ENCODE measurements around the gene TAAR5.
"Not testable (repeated sequence)": the region's sequence is repeated elsewhere in the genome, so short reads cannot be mapped to it uniquely, and the experiment has no call there.

The TAAR5 gene

GRCh38 chr6:132584698-132585097 lies 4.8 kb downstream of the TAAR5 start:
- DNase-seq = no peak
- H3K4me1 ChIP-seq (ENCODE audit: control insufficient read depth, insufficient read depth, low read length, poor library complexity, severe bottlenecking) = no peaks in the 10 kb centered on the region
- H3K9me3 ChIP-seq (ENCODE audit: control insufficient read depth, low read length) = no peaks in the 10 kb centered on the region
- H3K27me3 ChIP-seq (replicated peaks; ENCODE audit: control insufficient read depth, insufficient read depth, low read length, poor library complexity, severe bottlenecking) = no peaks in the 10 kb centered on the region
- H3K4me3 ChIP-seq (ENCODE audit: insufficient read depth, low read depth, low read length, poor library complexity, severe bottlenecking) = no peak overlapping the region
- no peak overlapping the region for H3K27ac ChIP-seq (ENCODE audit: insufficient read depth, low read length, poor library complexity, severe bottlenecking)
- H3K36me3 ChIP-seq (ENCODE audit: control insufficient read depth, insufficient read depth, low read length) = no peaks in the 10 kb centered on the region

- Histone ChIP-seq H3K36me3 (ENCODE audit: control insufficient read depth, insufficient read depth, low read length) (no peaks in the 10 kb centered on the region), H3K27me3 (replicated peaks; ENCODE audit: control insufficient read depth, insufficient read depth, low read length, poor library complexity, severe bottlenecking) (peaks cover 7% of the 10 kb centered on the region), H3K9me3 (ENCODE audit: control insufficient read depth, low read length) (no peaks in the 10 kb centered on the region), H3K4me3 (ENCODE audit: insufficient read depth, low read depth, low read length, poor library complexity, severe bottlenecking) (no peak overlapping the region), H3K27ac (ENCODE audit: insufficient read depth, low read length, poor library complexity, severe bottlenecking) (no peak overlapping the region), H3K4me1 (ENCODE audit: control insufficient read depth, insufficient read depth, low read length, poor library complexity, severe bottlenecking) (no peaks in the 10 kb centered on the region)
- DNase-seq = no peak
Observed at GRCh38 chr6:132571774-132572173, 17.8 kb downstream of the TAAR5 start.

GRCh38 chr6:132570221-132570777 lies 19.2 kb downstream of the TAAR5 start, which contains the start of gene TAAR6:
Gene TAAR6 (plus strand): TSS chr6:132570322. CDS start chr6:132570322, 0 bp downstream.
- DNase-seq = no peak
- H3K4me3 ChIP-seq (ENCODE audit: insufficient read depth, low read depth, low read length, poor library complexity, severe bottlenecking) = no peak within 1 kb of the TSS
- H3K9me3 ChIP-seq (ENCODE audit: control insufficient read depth, low read length) = no peaks in the 10 kb centered on the region
- no peak within 1 kb of the TSS for H3K27ac ChIP-seq (ENCODE audit: insufficient read depth, low read length, poor library complexity, severe bottlenecking)
- H3K4me1 ChIP-seq (ENCODE audit: control insufficient read depth, insufficient read depth, low read length, poor library complexity, severe bottlenecking) = no peaks in the 10 kb centered on the region
- peaks cover 7% of the 10 kb centered on the region for H3K27me3 ChIP-seq (replicated peaks; ENCODE audit: control insufficient read depth, insufficient read depth, low read length, poor library complexity, severe bottlenecking)
- no peaks in the 10 kb centered on the region for H3K36me3 ChIP-seq (ENCODE audit: control insufficient read depth, insufficient read depth, low read length)

GRCh38 chr6:132569170-132569569 lies 20.4 kb downstream of the TAAR5 start:
- Histone ChIP-seq H3K36me3 (ENCODE audit: control insufficient read depth, insufficient read depth, low read length) (no peaks in the 10 kb centered on the region), H3K4me1 (ENCODE audit: control insufficient read depth, insufficient read depth, low read length, poor library complexity, severe bottlenecking) (no peaks in the 10 kb centered on the region), H3K9me3 (ENCODE audit: control insufficient read depth, low read length) (no peaks in the 10 kb centered on the region), H3K27ac (ENCODE audit: insufficient read depth, low read length, poor library complexity, severe bottlenecking) (no peak overlapping the region), H3K27me3 (replicated peaks; ENCODE audit: control insufficient read depth, insufficient read depth, low read length, poor library complexity, severe bottlenecking) (peaks cover 7% of the 10 kb centered on the region), H3K4me3 (ENCODE audit: insufficient read depth, low read depth, low read length, poor library complexity, severe bottlenecking) (no peak overlapping the region)
- no peak for DNase-seq

GRCh38 chr6:132568611-132569010 lies 20.9 kb downstream of the TAAR5 start:
- no peak overlapping the region for H3K27ac ChIP-seq (ENCODE audit: insufficient read depth, low read length, poor library complexity, severe bottlenecking)
- H3K36me3 ChIP-seq (ENCODE audit: control insufficient read depth, insufficient read depth, low read length) = no peaks in the 10 kb centered on the region
- no peaks in the 10 kb centered on the region for H3K4me1 ChIP-seq (ENCODE audit: control insufficient read depth, insufficient read depth, low read length, poor library complexity, severe bottlenecking)
- peaks cover 7% of the 10 kb centered on the region for H3K27me3 ChIP-seq (replicated peaks; ENCODE audit: control insufficient read depth, insufficient read depth, low read length, poor library complexity, severe bottlenecking)
- DNase-seq = no peak
- H3K4me3 ChIP-seq (ENCODE audit: insufficient read depth, low read depth, low read length, poor library complexity, severe bottlenecking) = no peak overlapping the region
- no peaks in the 10 kb centered on the region for H3K9me3 ChIP-seq (ENCODE audit: control insufficient read depth, low read length)

- no peaks in the 10 kb centered on the region for H3K36me3 ChIP-seq (ENCODE audit: control insufficient read depth, insufficient read depth, low read length)
- no peaks in the 10 kb centered on the region for H3K4me1 ChIP-seq (ENCODE audit: control insufficient read depth, insufficient read depth, low read length, poor library complexity, severe bottlenecking)
- no peak for DNase-seq
- H3K27me3 ChIP-seq (replicated peaks; ENCODE audit: control insufficient read depth, insufficient read depth, low read length, poor library complexity, severe bottlenecking) = peaks cover 7% of the 10 kb centered on the region
- H3K4me3 ChIP-seq (ENCODE audit: insufficient read depth, low read depth, low read length, poor library complexity, severe bottlenecking) = no peak overlapping the region
- no peaks in the 10 kb centered on the region for H3K9me3 ChIP-seq (ENCODE audit: control insufficient read depth, low read length)
- no peak overlapping the region for H3K27ac ChIP-seq (ENCODE audit: insufficient read depth, low read length, poor library complexity, severe bottlenecking)
Observed at GRCh38 chr6:132567566-132567965, 22.0 kb downstream of the TAAR5 start.

- Histone ChIP-seq H3K27me3 (replicated peaks; ENCODE audit: control insufficient read depth, insufficient read depth, low read length, poor library complexity, severe bottlenecking) (no peaks in the 10 kb centered on the region), H3K4me3 (ENCODE audit: insufficient read depth, low read depth, low read length, poor library complexity, severe bottlenecking) (no peak overlapping the region), H3K4me1 (ENCODE audit: control insufficient read depth, insufficient read depth, low read length, poor library complexity, severe bottlenecking) (no peaks in the 10 kb centered on the region), H3K27ac (ENCODE audit: insufficient read depth, low read length, poor library complexity, severe bottlenecking) (no peak overlapping the region), H3K36me3 (ENCODE audit: control insufficient read depth, insufficient read depth, low read length) (no peaks in the 10 kb centered on the region), H3K9me3 (ENCODE audit: control insufficient read depth, low read length) (no peaks in the 10 kb centered on the region)
- no peak for DNase-seq
Observed at GRCh38 chr6:132566404-132566803, 23.1 kb downstream of the TAAR5 start.

- H3K4me1 ChIP-seq (ENCODE audit: control insufficient read depth, insufficient read depth, low read length, poor library complexity, severe bottlenecking); H3K9me3 ChIP-seq (ENCODE audit: control insufficient read depth, low read length); H3K36me3 ChIP-seq (ENCODE audit: control insufficient read depth, insufficient read depth, low read length); H3K27me3 ChIP-seq (replicated peaks; ENCODE audit: control insufficient read depth, insufficient read depth, low read length, poor library complexity, severe bottlenecking); DNase-seq; H3K4me3 ChIP-seq (ENCODE audit: insufficient read depth, low read depth, low read length, poor library complexity, severe bottlenecking); H3K27ac ChIP-seq (ENCODE audit: insufficient read depth, low read length, poor library complexity, severe bottlenecking): not testable (repeated sequence)
Observed at GRCh38 chr6:132560087-132560486, 29.5 kb downstream of the TAAR5 start.

- no peak within 1 kb of the TSS for H3K27ac ChIP-seq (ENCODE audit: insufficient read depth, low read length, poor library complexity, severe bottlenecking)
- H3K36me3 ChIP-seq (ENCODE audit: control insufficient read depth, insufficient read depth, low read length) = no peaks in the 10 kb centered on the region
- peaks cover 3% of the 10 kb centered on the region for H3K27me3 ChIP-seq (replicated peaks; ENCODE audit: control insufficient read depth, insufficient read depth, low read length, poor library complexity, severe bottlenecking)
- no peaks in the 10 kb centered on the region for H3K9me3 ChIP-seq (ENCODE audit: control insufficient read depth, low read length)
- no peaks in the 10 kb centered on the region for H3K4me1 ChIP-seq (ENCODE audit: control insufficient read depth, insufficient read depth, low read length, poor library complexity, severe bottlenecking)
- DNase-seq = no peak
- H3K4me3 ChIP-seq (ENCODE audit: insufficient read depth, low read depth, low read length, poor library complexity, severe bottlenecking) = no peak within 1 kb of the TSS
Observed at GRCh38 chr6:132552372-132552771, 37.2 kb downstream of the TAAR5 start, which contains the start of gene TAAR8. Gene TAAR8 (plus strand): TSS chr6:132552672. CDS start chr6:132552693, 21 bp downstream.

- H3K27ac ChIP-seq (ENCODE audit: insufficient read depth, low read length, poor library complexity, severe bottlenecking) = no peak overlapping the region
- H3K9me3 ChIP-seq (ENCODE audit: control insufficient read depth, low read length) = no peaks in the 10 kb centered on the region
- H3K4me3 ChIP-seq (ENCODE audit: insufficient read depth, low read depth, low read length, poor library complexity, severe bottlenecking) = no peak overlapping the region
- no peaks in the 10 kb centered on the region for H3K36me3 ChIP-seq (ENCODE audit: control insufficient read depth, insufficient read depth, low read length)
- H3K27me3 ChIP-seq (replicated peaks; ENCODE audit: control insufficient read depth, insufficient read depth, low read length, poor library complexity, severe bottlenecking) = peaks cover 3% of the 10 kb centered on the region
- no peak for DNase-seq
- H3K4me1 ChIP-seq (ENCODE audit: control insufficient read depth, insufficient read depth, low read length, poor library complexity, severe bottlenecking) = no peaks in the 10 kb centered on the region
Observed at GRCh38 chr6:132551214-132551613, 38.3 kb downstream of the TAAR5 start.

Measured in effector memory CD4-positive, alpha-beta T cell (primary cell).